GM12891 (cell line): ENCODE results near the gene CACNG4.

Source experiments
- DNase-seq: peaks from one replicate; pipeline ENCODE4 v3.0.0; 2011; ENCODE audit warnings: low spot score; ENCODE audit not compliant: insufficient read length
- FAIRE-seq: peaks from 2 replicates; lab custom pipeline; 2011; peaks lifted over from hg19 to GRCh38; lab: Jason Lieb, UNC
- PAX5 ChIP-seq: IDR thresholded peaks from 2 replicates; pipeline ENCODE4 v1.6.1; 2011; ENCODE audit warnings: low read length, moderate library complexity, mild to moderate bottlenecking; ENCODE audit not compliant: insufficient read depth, severe bottlenecking
- POLR2A ChIP-seq: IDR thresholded peaks from 2 replicates; pipeline ENCODE4 v1.6.1; 2011; ENCODE audit warnings: low read depth, low read length, control low read depth
- POLR2AphosphoS5 ChIP-seq: IDR thresholded peaks from 2 replicates; pipeline ENCODE4 v1.6.1; 2011; ENCODE audit warnings: low read depth, low read length, control low read depth
- POU2F2 ChIP-seq: IDR thresholded peaks from 2 replicates; pipeline ENCODE4 v1.6.1; 2011; ENCODE audit warnings: low read depth, mild to moderate bottlenecking, control low read depth, low read length, moderate library complexity
- SPI1 ChIP-seq: IDR thresholded peaks from 2 replicates; pipeline ENCODE4 v1.6.1; 2011; ENCODE audit warnings: low read depth, low read length, control low read depth
- TAF1 ChIP-seq: IDR thresholded peaks from 2 replicates; pipeline ENCODE4 v1.6.1; 2011; ENCODE audit warnings: low read depth, low read length, control low read depth

The CACNG4 gene

GRCh38 chr17:66981983-66982508, 17.5 kb downstream of the CACNG4 start:
- FAIRE-seq, result no peak
- no peak for DNase-seq
- TF ChIP-seq POU2F2, result no peak
- no peak for TF ChIP-seq SPI1
- no peak for TF ChIP-seq POLR2A
- no peak for TF ChIP-seq PAX5
- no peak for TF ChIP-seq POLR2AphosphoS5
- TF ChIP-seq TAF1, result no peak

- DNase-seq (no peak), FAIRE-seq (no peak)
- TF ChIP-seq TAF1 (no peak), POLR2AphosphoS5 (no peak)
Measured at GRCh38 chr17:66983414-66984021, 19.0 kb downstream of the CACNG4 start.

GRCh38 chr17:66984730-66985129, 20.2 kb downstream of the CACNG4 start:
- DNase-seq, result no peak
- FAIRE-seq, result no peak
- TF ChIP-seq TAF1, result no peak
- no peak for TF ChIP-seq POLR2AphosphoS5
- no peak for TF ChIP-seq PAX5
- no peak for TF ChIP-seq SPI1

GRCh38 chr17:66985338-66986237, 21.1 kb downstream of the CACNG4 start:
- FAIRE-seq (no peak), DNase-seq (no peak)
- TF ChIP-seq POLR2AphosphoS5, result no peak
- no peak for TF ChIP-seq TAF1
- TF ChIP-seq SPI1, result no peak

GRCh38 chr17:66986659-66987058, 22.2 kb downstream of the CACNG4 start:
- TF ChIP-seq TAF1, result no peak
- no peak for TF ChIP-seq POU2F2
- no peak for TF ChIP-seq SPI1
- TF ChIP-seq PAX5, result no peak
- no peak for TF ChIP-seq POLR2A
- no peak for TF ChIP-seq POLR2AphosphoS5
- no peak for DNase-seq
- FAIRE-seq, result no peak

- TF ChIP-seq POLR2A, result no peak
- FAIRE-seq (no peak), DNase-seq (no peak)
Measured at GRCh38 chr17:66987059-66987616, 22.6 kb downstream of the CACNG4 start.

GRCh38 chr17:66988069-66988798, 23.7 kb downstream of the CACNG4 start:
- TF ChIP-seq PAX5 (no peak), POLR2A (no peak), POU2F2 (no peak), TAF1 (no peak), POLR2AphosphoS5 (no peak), SPI1 (no peak)
- DNase-seq (no peak), FAIRE-seq (no peak)

GRCh38 chr17:66989076-66989475, 24.6 kb downstream of the CACNG4 start:
- no peak for FAIRE-seq
- TF ChIP-seq POLR2AphosphoS5 (no peak), PAX5 (no peak), POLR2A (no peak)
- no peak for DNase-seq

GRCh38 chr17:66989579-66989978, 25.1 kb downstream of the CACNG4 start:
- TF ChIP-seq TAF1, result no peak
- TF ChIP-seq POU2F2, result no peak
- TF ChIP-seq POLR2A, result no peak
- TF ChIP-seq PAX5, result no peak
- TF ChIP-seq SPI1, result no peak
- TF ChIP-seq POLR2AphosphoS5, result no peak

More at GRCh38 chr17:66989579-66989978, 25.1 kb downstream of the CACNG4 start:
- no peak for DNase-seq
- FAIRE-seq, result no peak
